SK-N-SH (cell line): ENCODE measurements around the gene SRD5A1.

Experiments
- CHD2 ChIP-seq: fragments of 150-350 bp; IDR thresholded peaks from 2 replicates; pipeline ENCODE4 v1.6.1; 2018; ENCODE audit warnings: low read length; ENCODE audit not compliant: partially characterized antibody
- CTCF ChIP-seq: fragments of 200-600 bp; sonication (generic); IDR thresholded peaks from 2 replicates; pipeline ENCODE4 v1.6.1; 2017; ENCODE audit warnings: antibody characterized with exemption, mild to moderate bottlenecking, moderate library complexity
- EZH2phosphoT487 ChIP-seq: fragments of 200-600 bp; sonication (generic); IDR thresholded peaks from 2 replicates; pipeline ENCODE4 v1.6.1; 2017; ENCODE audit warnings: low read depth, mixed run types, mild to moderate bottlenecking, antibody characterized with exemption, moderate library complexity, borderline replicate concordance
- JUND ChIP-seq: IDR thresholded peaks from 2 replicates; pipeline ENCODE4 v1.4.0; 2012
- MXI1 ChIP-seq: IDR thresholded peaks from 2 replicates; pipeline ENCODE4 v1.6.1; 2012; ENCODE audit warnings: mild to moderate bottlenecking, low read depth, low read length, improper control_type of control experiment

- TF ChIP-seq JUND (no peak), CTCF (no peak), EZH2phosphoT487 (no peak), CHD2 (no peak), MXI1 (no peak)
Measured at GRCh38 chr5:6684075-6684474, 50.8 kb downstream of the SRD5A1 start.
